NCI-H69 (cell line): ENCODE results near the gene USP34.
"Not testable (repeated sequence)": the region's sequence is repeated elsewhere in the genome, so short reads cannot be mapped to it uniquely, and the experiment has no call there.

Experiments used
- DNase-seq: peaks from one replicate; lab custom pipeline; 2025; lab: John Stamatoyannopoulos, UW

USP34 gene

DNA sequence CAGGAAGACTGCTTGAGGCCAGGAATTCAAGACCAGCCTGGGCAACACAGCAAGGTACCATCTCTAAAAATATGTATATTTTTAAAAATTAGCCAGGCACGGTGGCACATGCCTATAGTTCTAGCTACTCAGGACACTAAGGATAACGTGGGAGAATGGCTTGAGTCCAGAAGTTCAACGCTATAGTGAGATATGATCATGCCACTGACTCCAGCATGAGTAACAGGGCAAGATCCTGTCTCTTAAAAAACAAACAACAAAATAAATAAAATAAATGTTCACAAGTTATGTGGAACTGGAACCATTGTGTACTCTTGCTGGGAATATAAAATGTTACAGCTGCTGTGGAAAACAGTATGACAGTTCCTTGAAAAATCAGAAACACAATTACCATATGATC, 47.2 kb downstream of the USP34 start:
- no peak for DNase-seq

DNA sequence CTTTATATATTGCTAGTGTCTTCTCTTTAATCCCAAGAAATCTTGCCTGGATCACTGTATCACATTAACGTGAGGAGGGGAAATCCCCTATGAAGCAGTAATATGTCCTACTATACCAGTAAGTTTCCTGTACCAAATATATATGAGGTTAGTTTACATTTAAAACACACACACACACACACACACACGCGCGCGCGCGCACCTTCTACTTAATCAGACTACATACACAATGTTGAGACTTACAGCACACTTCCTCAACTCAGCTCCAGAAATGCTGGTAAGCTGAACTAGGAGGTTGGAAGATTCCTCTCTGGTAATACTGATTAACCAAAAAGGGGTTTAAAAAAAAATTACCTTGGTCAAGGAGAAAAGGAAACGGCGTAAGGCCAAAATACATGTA, 49.3 kb downstream of the USP34 start:
- no peak for DNase-seq

DNA sequence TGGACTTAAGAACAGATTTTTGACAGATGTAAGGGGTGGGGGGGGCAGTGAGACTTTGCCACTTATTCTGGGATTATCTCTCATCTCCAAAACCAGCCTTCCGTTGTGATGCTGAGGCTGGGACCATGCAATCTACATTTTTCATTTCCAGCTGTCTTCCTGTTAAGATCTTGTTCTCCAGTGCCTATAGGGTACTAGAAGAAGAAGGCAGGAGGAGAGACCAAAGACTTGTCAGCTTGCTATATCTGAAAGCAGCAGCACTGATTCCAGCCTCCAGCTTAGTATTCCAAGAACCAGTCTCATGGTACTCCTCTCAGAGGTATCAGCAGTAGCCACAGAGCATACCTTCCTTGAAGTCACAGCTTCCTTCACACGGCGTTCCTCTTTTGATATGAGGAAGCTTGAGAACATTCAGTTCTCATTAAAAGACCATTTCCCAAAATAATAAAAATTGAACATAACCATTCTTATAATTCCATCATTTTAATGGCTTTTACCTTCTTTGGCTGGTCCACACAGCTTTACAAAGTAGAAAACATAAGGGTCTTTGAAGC, 49.8 kb downstream of the USP34 start:
- DNase-seq: no peak

DNA sequence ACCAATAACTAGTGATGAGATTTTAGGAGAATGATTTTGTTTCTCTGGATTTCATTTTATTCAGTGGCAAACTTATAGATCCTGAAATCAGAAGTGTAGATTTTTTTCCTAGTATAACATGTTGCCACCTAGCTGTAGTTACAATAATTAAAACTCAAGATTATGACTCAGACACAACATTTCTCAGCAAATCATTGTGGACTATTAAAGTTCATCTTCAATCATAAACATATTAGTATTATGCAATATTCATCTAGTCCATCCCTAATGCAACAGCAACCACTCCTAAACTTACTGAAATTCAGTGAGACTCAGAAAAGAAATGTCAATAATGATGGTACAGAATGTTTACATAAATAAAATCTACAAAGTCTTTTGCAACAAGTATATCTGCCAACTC, 51.3 kb downstream of the USP34 start:
- DNase-seq: no peak

DNA sequence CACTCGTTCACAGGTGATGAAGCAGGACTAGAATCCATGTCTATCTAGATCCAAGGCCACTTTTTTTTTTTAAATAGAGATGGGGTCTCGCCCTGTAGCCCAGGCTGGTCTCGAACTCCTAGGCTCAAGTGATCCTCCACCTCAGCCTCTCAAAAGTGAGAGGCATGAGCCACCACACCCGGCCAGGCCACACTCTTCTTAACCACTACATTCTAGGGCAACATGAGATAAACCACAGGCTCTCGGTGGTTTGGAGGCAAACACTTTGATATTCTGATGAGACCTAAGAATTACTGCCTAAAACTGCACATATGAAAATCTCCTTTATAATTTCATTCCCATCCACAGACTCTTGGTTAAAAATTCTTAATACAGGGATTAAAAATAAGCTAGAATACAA, 51.8 kb downstream of the USP34 start:
- no peak for DNase-seq

DNA sequence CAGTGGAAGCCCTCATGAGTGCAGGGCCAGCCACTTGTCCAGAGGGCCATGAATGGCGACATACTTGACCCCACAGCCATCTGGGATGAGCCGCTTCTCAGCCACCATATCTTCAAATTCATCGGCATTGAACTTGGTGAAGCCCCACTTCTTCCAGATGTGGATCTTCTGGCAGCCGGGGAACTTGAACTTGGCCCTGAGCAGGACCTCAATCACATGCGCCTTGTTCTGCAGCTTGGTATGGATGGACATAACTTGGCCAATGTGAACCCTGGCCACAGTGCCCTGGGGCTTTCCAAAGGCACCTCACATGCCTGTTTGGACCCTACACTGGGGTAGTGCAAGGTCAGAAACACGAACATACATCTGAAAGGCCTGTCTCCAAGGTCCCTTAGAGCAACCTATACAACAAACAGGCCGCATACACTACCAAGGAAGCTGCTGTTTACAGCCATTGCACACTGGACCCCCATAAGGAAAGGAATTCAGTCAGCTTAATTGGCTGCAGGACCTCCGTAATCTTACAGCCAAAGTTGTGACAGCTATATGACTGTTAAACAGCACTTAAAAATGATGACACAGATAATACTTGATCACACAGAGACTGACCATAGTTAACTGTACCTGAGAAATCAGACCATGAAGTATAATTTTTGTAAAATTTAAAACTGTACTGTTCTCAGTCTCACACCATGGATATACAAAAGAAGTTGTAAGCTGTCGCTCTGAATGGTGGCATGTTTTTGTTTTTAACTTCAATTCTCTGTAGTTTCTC, 53.8 kb downstream of the USP34 start:
- no peak for DNase-seq

DNA sequence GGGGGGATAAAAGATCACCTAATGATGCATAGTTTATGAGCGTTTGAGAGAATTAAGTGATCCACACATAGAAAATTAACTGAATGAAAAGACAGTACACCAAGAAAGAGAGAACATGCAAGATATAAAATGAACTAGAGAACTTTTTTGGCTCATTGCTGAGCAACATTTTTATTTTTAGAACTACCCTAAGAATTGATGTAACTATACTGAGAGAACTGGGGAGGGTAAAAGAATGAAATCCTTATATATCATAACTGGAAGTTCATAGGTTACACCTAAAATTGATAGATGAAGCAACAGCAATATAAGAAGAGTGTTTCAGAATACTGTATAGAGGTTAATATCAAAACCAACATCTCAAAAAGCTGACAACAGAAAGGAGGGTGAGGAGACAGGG, 55.6 kb downstream of the USP34 start:
- no peak for DNase-seq

DNA sequence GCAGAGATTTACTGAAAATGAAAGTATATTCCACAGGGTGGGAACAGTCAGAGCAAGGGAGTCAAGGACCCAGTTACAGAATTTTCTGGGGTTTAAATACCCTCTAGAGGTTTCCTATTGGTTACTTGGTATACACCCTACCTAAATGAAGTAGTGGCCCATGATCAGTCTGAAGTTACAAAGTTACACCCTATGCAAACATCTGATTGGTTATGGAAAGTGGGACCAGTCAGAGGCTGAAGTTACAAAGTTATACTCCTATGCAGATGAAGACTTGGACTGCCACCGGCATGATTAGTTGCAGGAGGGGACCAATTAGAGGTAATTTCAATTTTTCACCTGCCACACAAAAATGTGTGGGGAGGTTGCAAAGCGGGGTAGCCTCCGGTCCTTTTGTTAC, 56.2 kb downstream of the USP34 start:
- DNase-seq: no peak

DNA sequence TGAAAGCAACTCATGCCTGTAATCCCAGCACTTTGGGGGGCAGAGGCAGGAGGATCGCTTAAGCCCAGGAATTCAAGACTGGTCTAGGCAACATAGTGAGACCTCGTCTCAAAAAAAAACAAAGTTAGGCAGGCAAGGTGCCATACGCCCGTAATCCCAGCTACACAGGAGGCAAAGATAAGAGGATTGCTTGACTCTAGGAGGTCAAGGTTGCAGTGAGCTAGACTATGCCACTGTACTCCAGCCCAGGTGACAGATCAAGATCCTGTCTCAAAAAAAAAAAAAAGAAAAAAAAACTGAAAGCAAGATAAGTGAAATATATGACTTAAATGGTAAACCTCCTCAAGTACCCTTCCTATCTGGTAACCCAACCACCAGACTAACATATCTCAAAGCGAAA, 59.8 kb downstream of the USP34 start:
- DNase-seq: no peak

DNA sequence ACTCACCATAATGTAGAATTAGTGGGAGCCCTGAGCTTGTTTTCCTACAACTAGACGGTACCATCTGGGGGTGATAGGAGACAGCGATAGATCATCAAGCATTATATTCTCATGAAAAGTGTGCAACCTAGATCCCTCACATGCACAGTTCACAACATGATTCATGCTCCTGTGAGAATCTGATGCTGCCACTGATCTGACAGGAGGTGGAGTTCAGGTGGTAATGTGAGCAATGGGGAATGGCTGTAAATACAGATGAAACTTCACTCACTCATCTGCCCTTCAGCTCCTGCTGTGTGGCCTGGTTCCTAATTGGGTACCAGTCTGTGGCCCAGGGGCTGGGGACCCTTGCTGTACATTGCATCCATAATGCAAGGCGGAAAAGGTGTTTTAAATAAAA, 60.7 kb downstream of the USP34 start:
- no peak for DNase-seq

DNA sequence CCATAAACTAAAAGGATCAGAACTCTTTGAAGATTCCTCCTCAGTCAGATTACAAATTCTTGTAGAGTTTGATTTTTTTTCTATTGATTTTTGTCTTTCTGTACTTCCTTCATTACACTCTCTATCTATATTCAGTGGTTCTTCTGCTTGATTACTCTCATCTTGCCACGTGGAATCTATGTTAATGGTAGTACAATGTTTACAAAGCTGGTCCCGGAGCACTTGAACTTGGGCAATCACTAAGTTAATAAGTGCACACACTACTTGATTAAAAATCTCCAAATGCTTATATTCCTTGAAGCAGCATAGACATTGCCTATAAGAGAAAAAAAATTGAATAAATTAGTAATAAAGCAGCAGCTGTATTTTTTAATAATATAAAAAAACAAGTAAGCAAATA, 65.1 kb downstream of the USP34 start:
- no peak for DNase-seq

DNA sequence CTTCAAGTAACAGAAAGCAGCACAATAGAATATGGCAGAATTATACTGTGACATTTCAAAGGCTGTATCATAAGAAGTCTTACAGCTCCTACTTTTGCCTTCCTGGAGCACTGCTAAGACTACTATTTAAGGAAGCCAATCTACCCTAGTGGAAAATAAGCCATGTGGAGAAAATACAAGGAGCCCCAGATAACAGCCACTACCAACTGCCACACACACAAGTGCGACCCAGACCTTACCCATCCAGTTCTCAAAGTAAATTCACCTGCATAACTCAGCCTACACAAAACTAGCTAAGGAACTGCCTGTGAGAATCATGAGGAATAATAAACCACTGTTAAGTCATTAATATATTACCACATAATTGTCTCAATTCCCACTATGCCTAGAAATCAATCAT, 66.4 kb downstream of the USP34 start:
- no peak for DNase-seq

DNA sequence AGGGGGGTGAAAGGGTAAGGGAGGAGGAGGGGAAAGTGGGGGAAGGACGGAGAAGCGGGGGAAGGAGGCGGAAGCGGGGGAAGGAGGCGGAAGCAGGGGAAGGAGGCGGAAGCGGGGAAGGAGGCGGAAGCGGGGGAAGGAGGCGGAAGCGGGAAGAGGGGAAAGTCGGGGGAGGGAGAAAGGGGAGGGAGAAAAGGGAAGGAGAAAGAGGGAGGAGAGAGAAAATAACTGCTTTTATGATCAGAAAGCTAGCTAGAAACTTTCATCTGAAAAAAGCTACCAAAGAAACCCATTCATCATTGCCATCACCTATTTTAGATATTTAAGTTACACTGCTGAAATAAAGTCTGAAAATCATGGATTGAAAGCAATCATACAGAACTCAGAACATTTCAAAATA, 72.5 kb downstream of the USP34 start:
- DNase-seq: no peak

DNA sequence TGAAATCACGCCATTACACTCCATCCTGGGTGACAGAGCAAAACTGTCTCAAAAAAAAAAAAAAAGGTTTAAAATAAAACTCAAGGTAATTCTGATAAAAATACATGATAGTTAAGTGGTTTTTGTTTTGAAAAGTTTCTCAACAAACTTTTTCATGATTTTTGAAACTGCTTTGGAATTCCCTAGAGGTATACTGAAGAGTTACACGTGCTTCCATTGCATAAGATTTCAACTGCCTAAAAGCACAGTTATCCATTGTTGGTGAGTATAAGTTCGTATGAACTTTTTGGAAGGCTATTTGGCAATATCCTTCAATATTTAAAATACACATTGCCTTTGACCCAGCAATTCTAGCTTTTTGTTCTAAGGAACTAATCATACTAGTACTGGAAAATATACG, 74.9 kb downstream of the USP34 start:
- DNase-seq: no peak

DNA sequence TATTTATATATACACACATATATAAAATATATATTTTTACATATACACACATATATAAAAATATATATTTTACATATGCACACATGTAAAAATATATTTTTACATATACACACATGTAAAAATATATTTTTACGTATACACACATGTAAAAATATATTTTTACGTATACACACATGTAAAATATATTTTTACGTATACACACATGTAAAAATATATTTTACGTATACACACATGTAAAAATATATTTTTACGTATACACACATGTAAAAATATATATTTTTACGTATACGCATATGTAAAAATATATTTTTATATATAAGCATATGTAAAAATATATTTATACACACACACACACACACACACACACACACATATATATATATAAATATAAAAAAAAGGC, 83.3 kb downstream of the USP34 start:
- DNase-seq: not testable (repeated sequence)

DNA sequence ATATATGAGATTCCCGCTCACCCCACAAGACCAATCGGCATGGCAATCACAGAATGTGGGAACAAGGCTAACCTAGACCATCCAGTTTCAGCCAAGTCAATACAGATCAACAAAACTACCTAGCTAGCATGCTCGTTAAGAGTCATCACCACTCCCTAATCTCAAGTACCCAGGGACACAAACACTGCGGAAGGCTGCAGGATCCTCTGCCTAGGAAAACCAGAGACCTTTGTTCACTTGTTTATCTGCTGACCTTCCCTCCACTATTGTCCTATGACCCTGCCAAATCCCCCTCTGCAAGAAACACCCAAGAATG, 90.0 kb downstream of the USP34 start:
- DNase-seq: not testable (repeated sequence)

DNA sequence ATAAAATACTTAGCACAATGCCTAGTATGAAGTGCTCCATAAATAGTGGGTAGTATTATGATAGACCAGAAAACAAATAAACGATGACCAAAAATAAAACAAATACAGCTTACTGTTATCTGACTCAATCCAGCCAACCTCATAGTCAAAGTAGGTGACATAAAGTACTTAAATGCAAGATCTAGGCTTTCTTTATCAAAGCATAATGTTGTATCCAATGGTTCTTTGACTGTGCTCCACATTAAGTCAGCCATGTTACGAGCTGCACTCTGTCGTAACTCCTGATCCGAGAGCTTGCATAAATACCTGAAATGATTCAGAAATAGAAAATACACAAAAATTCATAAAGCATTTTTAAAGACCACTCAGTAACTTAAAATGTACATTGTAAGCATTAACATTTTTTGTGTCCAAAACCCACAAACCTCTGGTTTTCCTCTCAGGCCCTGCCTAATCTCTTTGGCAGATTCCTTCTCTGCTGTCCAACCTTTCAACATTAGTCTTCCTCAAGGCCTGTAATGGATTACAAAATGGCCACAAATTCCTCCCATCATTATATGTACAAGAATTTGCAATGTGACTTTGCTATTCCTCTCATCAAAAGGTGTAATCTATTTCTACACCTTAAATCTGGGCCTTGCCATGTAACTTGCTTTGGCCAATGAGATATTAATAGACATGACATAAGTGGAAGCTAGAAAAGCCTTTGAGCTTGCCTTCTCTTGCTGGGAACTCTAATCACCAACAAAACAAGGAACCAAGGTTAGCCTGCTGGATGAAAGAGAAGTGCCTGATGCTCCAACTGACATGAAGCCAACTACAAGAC, 90.6 kb downstream of the USP34 start:
- DNase-seq: no peak

DNA sequence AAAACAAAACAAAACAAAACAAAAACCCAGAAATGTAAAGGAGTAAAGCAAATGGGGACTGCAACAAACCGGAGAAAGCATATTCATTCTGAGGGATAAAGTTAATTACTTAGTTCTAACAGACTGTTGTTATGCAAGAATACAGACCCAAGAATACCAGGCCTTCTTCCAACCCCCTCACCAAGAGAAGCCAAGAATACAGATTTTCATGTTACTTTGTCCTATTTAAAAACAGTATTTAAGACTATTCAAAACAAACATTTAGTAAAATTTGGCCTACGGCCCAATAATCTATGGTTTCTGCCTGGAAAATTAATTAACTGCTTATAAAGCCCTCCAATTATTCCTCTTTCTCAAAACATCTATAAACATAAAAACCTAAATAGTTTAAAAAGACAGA, 91.4 kb downstream of the USP34 start:
- no peak for DNase-seq

DNA sequence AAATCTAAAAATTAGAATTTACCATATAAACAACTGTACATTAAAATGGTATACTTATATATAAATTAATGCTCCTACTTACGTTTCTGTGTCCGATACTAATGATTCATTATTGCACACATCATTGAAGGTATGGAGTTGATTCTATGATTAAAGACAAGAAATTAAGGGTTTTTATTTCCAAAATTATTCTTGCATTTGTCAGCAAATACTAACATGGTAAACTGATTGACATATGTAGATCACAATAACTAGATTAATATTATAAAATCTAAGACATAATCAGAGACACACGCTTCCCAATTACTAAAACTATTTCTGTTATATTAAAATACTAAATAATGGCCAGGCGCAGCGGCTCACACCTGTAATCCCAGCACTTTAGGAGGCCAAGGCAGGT, 92.6 kb downstream of the USP34 start:
- DNase-seq: no peak

DNA sequence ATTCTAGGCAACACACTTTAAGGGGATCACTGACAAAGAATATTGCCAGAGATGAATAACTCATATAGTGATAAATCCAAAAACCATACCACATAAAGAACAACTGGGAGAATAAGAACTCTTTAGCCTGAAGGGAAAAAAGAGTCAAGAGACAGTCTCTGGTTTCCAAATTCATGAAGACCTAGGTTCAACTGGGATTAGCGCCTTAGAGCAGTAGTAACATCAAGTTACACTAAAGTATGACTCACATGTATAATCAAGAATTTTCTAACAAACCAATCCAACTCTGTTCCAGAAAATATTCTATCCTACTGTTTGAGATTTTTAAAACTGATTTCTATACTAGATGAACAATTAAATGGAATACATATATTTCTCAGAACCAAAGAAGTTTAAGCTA, 93.8 kb downstream of the USP34 start:
- no peak for DNase-seq

DNA sequence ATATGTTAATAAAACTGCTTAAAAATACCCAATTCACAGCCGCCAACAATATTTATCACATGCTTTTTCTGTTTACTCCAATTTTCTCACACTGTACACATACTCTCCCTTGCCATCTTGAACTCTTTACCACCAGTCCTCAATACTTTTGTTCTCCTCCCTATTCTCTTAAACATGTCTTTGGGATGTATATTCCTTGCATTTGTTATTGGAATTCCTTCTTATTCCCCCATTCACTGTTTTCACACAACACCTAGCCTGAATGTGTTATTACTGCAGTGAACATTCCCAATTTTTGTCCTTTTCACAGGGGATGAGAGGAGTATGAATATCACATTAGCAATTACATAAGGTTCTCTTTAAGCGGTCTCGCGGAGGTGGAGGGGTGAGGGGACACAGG, 94.7 kb downstream of the USP34 start:
- no peak for DNase-seq

DNA sequence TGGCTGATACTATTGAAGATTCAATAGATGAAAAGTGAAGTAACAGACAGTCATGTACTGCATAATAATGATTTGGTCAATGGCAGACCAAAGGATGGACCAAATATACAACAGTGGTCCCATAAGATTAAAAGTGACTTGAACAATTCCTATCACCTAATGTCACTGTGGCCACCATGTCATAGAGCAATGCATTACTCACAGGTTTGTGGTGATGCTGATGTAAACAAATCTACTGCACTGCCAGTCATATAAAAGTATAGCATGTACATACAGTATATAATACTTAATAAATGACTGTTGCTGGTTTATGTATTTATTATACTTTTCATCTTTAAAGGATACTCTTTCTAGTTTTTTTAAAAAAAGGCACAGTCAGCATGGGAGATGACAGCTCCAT, 99.9 kb downstream of the USP34 start:
- DNase-seq: no peak
